HG03571 (cell line): Measurements from ENCODE around the gene CXCL1.

Source experiments
- ATAC-seq: cut with Tn5 transposase; IDR thresholded peaks from one replicate; pipeline ENCODE4 v1.9.1; 2021; ENCODE audit not compliant: unreplicated experiment

The CXCL1 gene

DNA sequence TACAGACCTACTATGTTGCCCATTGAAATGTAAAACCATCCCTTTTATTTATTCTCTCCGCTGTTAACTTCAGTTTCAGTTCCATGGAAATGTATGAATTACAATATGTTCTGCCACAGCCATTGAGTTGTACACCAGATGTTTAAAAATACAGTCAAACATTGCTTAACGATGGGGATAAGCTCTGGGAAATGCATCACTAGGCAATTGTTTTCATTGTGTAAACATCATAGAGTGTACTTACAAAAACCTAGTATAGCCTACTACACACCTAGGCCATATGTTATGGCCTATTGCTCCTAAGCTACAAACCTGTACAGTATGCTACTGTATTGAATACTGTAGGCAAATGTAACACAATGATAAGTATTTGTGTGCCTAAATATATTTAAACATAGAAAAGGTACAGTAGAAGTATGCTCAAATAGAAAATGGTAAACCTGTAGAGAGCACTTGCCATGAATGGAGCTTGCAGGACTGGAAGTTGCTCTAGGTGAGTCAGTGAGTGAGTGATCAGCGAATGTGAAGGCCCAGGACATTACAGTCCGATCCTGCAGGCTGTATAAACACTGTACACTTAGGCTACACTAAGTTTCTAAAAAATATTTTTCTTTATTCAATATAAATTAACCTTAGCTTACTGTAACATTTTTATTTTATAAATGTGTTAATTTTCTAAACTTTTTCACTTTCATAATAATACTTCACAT is 18.8 kb upstream of the CXCL1 start:
- no peak for ATAC-seq

DNA sequence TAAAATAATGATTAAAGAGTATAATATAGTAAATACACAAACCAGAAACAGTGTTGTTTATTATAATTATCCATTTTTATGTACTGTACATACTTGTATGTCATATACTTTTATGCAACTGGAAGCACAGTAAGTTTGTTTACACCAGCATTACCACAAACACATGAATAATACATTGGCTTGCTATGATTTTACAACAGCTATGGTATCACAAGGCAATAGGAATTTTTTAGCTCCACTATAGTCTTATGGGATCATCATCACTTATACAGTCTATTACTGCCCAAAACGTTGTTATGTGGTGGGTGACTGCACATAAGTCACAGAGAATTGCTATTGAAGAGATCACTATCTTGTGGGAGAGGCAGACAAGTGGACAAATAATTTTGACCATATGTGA is 17.9 kb upstream of the CXCL1 start:
- ATAC-seq, result no peak

- no peak for ATAC-seq
Measured at GRCh38 chr4:73852771-73853170, 16.4 kb upstream of the CXCL1 start.

DNA sequence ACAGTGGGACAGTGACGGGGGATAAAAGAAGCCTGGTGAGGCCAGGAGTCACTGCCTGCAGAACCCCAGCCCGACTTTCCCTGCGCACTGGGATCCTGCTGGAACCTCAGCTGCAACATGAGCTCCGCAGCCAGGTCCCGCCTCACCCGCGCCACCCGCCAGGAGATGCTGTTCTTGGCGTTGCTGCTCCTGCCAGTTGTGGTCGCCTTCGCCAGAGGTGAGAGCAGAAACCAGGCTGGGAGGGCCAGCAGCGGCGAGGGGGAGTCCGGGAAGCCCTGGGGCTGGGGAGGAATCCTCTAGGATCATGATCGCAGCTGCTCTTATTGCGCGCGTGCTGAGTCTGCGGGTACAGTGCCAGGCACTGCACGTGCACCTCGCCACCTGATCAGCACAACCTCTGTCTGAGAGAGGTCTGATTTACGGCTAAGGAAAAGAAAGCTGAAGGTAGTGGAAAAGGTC is 15.9 kb upstream of the CXCL1 start, which contains the start of gene PF4V1:
PF4V1 (plus strand) TSS at position 51 of the 459 bp plus-strand sequence; CDS start at position 118, 67 bp downstream.
- no peak for ATAC-seq

GRCh38 chr4:73853718-73854473 is 15.3 kb upstream of the CXCL1 start:
- ATAC-seq, result no peak

DNA sequence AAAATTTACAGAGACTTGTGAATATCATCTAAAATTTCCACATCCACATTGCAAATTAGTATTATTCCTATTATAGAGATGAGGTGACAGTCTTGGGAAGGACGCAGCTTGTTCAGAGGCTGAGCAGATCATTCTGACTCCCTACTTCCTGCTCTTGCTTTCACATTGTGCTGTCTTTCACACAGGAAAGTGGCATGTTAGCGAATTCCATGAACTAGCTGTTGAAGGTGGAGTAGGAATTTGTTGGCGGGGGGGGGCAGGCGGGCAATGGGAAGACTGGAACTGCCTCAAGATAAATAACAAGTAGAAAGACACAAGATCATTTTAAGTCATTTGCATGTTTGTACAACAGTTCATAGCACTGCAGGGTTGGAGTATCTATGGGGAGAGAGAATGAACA is 13.8 kb upstream of the CXCL1 start:
- no peak for ATAC-seq

DNA sequence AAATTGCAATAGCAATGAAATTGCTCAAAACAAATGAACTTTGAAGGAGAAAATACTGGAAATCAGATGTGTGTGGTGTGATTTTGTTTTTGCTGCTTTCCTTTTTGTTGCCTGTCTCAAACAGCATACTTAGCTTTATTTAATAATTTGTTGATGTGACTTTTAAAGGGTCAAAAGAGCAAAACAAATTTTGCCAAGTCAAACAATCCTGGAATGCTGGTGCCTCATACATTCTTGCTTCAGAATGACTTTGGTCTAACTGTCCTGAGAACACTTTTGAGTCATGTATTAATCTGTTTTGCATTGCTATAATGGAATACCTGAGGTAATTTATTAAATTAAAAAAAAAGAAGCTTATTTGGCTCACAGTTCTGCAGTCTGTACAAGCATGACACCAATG is 12.7 kb upstream of the CXCL1 start:
- no peak for ATAC-seq

GRCh38 chr4:73859614-73860088 is 9.5 kb upstream of the CXCL1 start:
- no peak for ATAC-seq

GRCh38 chr4:73860181-73860580 is 9.0 kb upstream of the CXCL1 start:
- no peak for ATAC-seq

DNA sequence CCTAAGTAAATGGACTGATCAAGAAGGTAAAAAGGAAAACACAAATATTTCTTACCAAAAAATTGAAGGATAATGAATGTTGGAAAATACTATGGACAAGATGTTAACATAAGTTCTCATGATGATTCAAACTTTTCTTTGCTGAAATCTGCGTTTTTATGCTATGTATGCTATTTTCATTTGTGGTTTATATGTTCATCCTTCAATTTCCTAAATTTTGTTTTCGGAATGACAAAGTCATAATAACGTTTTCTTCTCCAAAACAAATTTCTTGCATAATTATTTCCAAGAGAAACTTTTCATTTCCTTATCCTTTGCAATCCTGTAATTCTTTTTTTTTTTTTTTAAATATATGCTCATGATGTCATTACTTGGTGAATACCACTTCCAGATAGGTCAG is 8.3 kb upstream of the CXCL1 start:
- no peak for ATAC-seq

DNA sequence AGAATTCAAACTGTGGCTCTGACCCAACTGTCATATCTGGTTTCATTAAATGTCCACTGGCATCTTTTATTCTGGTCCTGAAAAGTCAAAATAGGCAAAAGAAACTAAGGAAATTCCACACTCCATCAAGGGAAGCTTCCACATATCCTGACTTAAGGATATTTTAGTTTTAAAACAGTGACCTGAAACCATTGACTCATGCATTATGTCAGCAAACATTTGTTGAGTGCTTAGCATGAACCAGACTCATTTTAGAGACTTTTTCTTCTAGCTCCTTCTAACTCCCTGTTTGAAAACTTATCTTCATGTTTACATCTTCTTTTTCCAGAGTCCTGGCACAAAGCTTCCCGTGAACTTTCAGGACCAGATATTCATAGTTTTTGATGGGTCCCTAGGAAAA is 6.9 kb upstream of the CXCL1 start:
- no peak for ATAC-seq

DNA sequence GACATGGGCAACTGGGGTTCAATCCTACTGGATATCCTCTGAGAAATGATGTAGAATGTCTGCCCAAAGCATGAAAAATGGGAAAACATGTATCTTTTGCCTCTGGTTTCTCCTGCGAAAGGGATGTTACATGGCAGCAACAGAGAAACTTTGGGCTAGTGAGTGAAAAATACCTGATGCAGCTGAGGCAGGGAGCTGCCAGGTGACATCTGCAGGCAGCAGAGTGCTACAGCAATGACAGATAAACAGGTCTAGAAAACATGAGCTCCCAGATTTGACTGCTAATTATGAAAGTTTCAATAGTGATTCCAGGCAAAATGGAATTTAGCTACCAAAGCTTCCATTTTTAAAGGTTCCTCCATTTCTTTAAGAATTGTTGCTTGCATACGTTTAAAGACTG is 4.8 kb upstream of the CXCL1 start:
- ATAC-seq, result no peak

- ATAC-seq, result no peak
Measured at GRCh38 chr4:73864961-73865360, 4.2 kb upstream of the CXCL1 start.

GRCh38 chr4:73865431-73866096 is 3.6 kb upstream of the CXCL1 start:
- no peak for ATAC-seq

- ATAC-seq, result no peak
Measured at GRCh38 chr4:73866246-73866645, 2.9 kb upstream of the CXCL1 start.

GRCh38 chr4:73867783-73868182 is 1.4 kb upstream of the CXCL1 start:
- no peak for ATAC-seq

DNA sequence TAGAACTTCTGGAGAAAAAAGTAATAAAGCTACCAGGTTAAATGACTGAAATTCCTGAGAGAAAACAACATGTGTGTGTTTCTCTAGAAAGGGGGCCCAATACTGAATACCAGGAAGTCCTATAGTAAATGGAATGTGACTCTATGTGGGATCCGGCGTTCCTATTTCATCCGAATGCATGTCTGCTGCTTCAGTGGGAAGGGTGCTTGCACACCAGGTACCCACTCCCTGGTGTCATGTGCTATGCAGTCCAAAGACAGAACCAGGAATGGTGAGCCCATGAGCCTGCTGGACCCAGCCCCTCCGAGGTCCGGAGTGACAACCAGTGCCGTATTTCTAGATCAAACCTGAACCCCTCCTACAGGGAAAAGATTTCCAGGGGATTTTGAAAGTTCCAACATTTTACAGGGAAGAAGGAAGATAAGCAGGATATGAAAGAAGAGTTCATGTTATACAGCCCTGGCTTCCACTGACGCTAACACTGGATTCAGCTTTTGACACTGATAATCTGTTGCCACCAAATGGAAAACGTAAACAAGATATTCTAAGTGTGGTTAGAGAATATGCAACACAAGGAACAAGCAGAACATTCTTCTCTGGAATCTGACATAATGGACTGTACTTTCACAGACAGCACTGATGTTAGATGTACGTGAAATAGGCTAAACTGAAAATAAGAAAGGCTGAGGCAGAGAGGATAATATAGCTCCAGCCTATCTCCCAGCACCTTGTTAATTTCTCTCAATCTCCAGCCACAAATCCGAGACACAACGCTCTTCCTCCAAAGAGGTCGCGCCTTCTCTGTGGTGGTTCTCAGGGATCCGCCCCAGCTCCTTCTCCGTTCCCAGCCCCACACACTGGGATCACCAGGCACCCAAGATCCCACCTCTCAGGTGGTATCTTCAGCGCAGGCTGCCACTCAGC is 725 bp upstream of the CXCL1 start:
- ATAC-seq, result no peak

DNA sequence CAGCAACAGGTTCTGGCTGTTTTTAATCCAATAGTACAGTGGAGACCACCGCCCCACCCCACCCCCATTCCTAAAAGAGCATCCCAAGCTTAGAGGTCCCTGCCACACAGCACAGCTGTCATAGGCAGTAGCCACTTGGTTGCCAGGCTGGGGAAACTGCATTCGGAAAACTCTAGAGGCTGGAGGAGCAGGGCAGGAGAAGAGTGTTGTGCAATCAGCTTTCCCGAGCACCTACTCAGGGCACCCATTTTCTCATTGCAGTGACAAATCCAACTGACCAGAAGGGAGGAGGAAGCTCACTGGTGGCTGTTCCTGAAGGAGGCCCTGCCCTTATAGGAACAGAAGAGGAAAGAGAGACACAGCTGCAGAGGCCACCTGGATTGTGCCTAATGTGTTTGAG is 1.1 kb downstream of the CXCL1 start:
- ATAC-seq, result no peak

- ATAC-seq, result no peak
Measured at GRCh38 chr4:73870768-73871167, 1.6 kb downstream of the CXCL1 start.

- no peak for ATAC-seq
Measured at GRCh38 chr4:73871511-73872310, 2.5 kb downstream of the CXCL1 start.
